Measurements from ENCODE around the gene ARSB. TPM values are rescaled to one million over a fixed set of nuclear protein-coding genes. Genes with fewer than 3 reads are reported as not detected.

Gene ARSB
- total and polyA plus RNA-seq, 10 of the 15 experiments (the other 5 are each of a cell fraction or from before 2014, with no cell fraction given): 1.2 to 8.2 (median 6.1) TPM

DNA sequence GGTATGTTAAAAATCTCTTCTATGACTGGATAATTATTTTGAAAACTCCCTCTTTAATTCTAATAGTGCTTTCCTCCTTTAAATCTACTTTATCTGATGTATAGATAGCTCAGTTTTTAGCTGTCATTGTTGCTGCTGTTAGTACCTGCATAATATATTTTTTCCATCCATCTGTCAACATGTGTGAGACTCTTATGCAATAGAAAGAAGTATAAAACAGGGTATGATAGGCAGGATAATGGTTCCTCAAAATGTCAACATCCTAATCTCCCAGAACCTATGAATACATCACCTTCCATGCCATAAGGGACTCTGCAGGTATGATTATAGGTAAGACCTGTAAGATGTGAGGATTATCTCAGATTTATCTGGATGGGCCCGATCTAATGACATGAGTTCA is 199.7 kb downstream of the ARSB start:
- RAD21 ChIA-PET (ENCODE audit: unreplicated experiment): no interaction called here
- no peak for FAIRE-seq
- no peak overlapping the region for H3K9ac ChIP-seq (ENCODE audit: control insufficient read depth, insufficient read depth, low read length)
- no peak overlapping the region for H3K4me3 ChIP-seq
- in situ Hi-C loops (cut with MboI): no loop called here
- no peaks in the 10 kb centered on the region for H3K4me1 ChIP-seq (ENCODE audit: control insufficient read depth, insufficient read depth, low read length)
- no peak for ATAC-seq
- WGBS (ENCODE audit: insufficient coverage, insufficient replicate concordance, low lambda C conversion rate, missing lambda C conversion rate): 95% methylated on average over 1 of the region's 1 CpG
- CTCF ChIA-PET: no interaction called here
- no peak overlapping the region for H2AFZ ChIP-seq (ENCODE audit: control insufficient read depth, low read depth, low read length)
- no peaks in the 10 kb centered on the region for H4K20me1 ChIP-seq (ENCODE audit: control insufficient read depth, insufficient read depth)
- DNase-seq (ENCODE audit: low read depth, low spot score): no peak
- no peak overlapping the region for H3K27ac ChIP-seq (ENCODE audit: control insufficient read depth, insufficient read depth)
- H3K4me2 ChIP-seq (ENCODE audit: control insufficient read depth, insufficient read depth): no peak overlapping the region
- POLR2A ChIA-PET: no interaction called here
- peaks cover 0 to 1% of the 10 kb centered on the region in 2 experiments; a peak in 1 of 4 replicates for H3K36me3 ChIP-seq (ENCODE audit: control insufficient read depth in 2 of 2, insufficient read depth in 2 of 2, low read length in 1 of 2)
- SMC1A ChIA-PET (ENCODE audit: uncharacterized antibody, unreplicated experiment): no interaction called here
- intact Hi-C loops (cut with micrococcal nuclease; ENCODE audit: unreplicated experiment): no loop called here
- no peaks in the 10 kb centered on the region for H3K27me3 ChIP-seq (replicated peaks in 1 of 2; ENCODE audit: control insufficient read depth in 2 of 2, insufficient read depth in 2 of 2, low read length in 1 of 2)
- no TSS peak for BruUV-seq (replicated peaks)
- no peaks in the 10 kb centered on the region for H3K79me2 ChIP-seq (ENCODE audit: control insufficient read depth, insufficient read depth, low read length)
- TF ChIP-seq MXI1 (IDR thresholded peaks at IDR 0.05; ENCODE audit: low read depth, low read length) (no peak), CBX3 (IDR thresholded peaks at IDR 0.05; ENCODE audit: borderline replicate concordance, low read depth) (no peak), POLR2AphosphoS2 (IDR thresholded peaks at IDR 0.05; ENCODE audit: low read depth, low read length) (no peak), REST (IDR thresholded peaks at IDR 0.05; ENCODE audit: low read depth, low read length) (no peak), NR2C2 (IDR thresholded peaks at IDR 0.05; ENCODE audit: borderline replicate concordance, control insufficient read depth, insufficient read length, low read depth) (no peak), RCOR1 (conservative IDR thresholded peaks at IDR 0.05; ENCODE audit: low read depth, low read length) (no peak), SRF (IDR thresholded peaks at IDR 0.05; ENCODE audit: low read depth in 2 of 2, low read length in 2 of 2) (no peak)
- H3K9me3 ChIP-seq (replicated peaks; ENCODE audit: control insufficient read depth, insufficient read depth, low read length): no peaks in the 10 kb centered on the region

Data from GM12878 (cell line).